Keratinocyte (primary cell): Measurements from ENCODE around the gene LGR4.

Experiments used
- CTCF ChIP-seq, 3 experiments: IDR thresholded peaks in 1 of 3; conservative IDR thresholded peaks in 1 of 3; optimal IDR thresholded peaks in 1 of 3; 2 replicates in 2 of 3; 3 replicates in 1 of 3; pipeline versions ENCODE3 to v1.5.1; 2011; ENCODE audit warnings: low read length in 3 of 3, mild to moderate bottlenecking in 3 of 3, moderate library complexity in 2 of 3, control low read depth in 1 of 3, inconsistent platforms in 1 of 3; ENCODE audit not compliant: insufficient read depth in 2 of 3; ENCODE audit errors: extremely low read depth in 1 of 3
- EZH2 ChIP-seq: IDR thresholded peaks from one replicate; pipeline ENCODE4 v1.6.1; 2012; ENCODE audit warnings: inconsistent platforms, mild to moderate bottlenecking, low read length, moderate library complexity

DNA sequence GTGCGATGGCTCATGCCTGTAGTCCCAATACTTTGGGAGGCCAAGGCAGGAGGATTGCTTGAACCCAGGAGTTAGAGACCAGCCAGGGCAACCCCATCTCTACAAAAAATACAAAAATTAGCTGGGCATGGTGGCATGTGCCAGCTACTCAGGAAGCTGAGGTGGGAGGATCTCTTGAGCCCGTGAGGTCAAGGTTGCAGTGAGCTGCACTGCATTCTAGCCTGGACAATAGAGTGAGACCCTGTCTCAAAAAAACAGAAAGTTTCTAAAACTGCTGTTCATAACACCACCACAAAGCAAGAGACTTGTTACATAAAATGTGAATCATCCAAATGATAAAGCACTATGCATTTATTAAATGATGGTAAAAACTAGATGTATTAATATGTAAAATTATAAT lies 69.4 kb downstream of the LGR4 start:
- TF ChIP-seq CTCF (optimal IDR thresholded peaks at IDR 0.05 in 1 of 3, IDR thresholded peaks at IDR 0.05 in 1 of 3, conservative IDR thresholded peaks at IDR 0.05 in 1 of 3; ENCODE audit: extremely low read depth in 1 of 3, insufficient read depth in 2 of 3, low read length in 3 of 3) (no peak), EZH2 (no peak)
